Activated naive CD8-positive, alpha-beta T cell (primary cell): ENCODE results near the gene DPP6.

ENCODE experiments used
- H3K27ac Mint-ChIP-seq: one replicate; pipeline ENCODE4 v1.8.0; 2021; ENCODE audit warnings: mixed read lengths
- H3K27me3 Mint-ChIP-seq: one replicate; pipeline ENCODE4 v1.8.0; 2021; ENCODE audit warnings: mixed read lengths
- H3K36me3 Mint-ChIP-seq: one replicate; pipeline ENCODE4 v1.8.0; 2021; ENCODE audit warnings: mixed read lengths
- H3K4me1 Mint-ChIP-seq: one replicate; pipeline ENCODE4 v1.8.0; 2021; ENCODE audit warnings: low read depth, mixed read lengths
- H3K4me3 Mint-ChIP-seq: one replicate; pipeline ENCODE4 v1.8.0; 2021; ENCODE audit warnings: mild to moderate bottlenecking, mixed read lengths
- H3K9me3 Mint-ChIP-seq: one replicate; pipeline ENCODE4 v1.8.0; 2021; ENCODE audit warnings: low read depth, mixed read lengths

The DPP6 gene

DNA sequence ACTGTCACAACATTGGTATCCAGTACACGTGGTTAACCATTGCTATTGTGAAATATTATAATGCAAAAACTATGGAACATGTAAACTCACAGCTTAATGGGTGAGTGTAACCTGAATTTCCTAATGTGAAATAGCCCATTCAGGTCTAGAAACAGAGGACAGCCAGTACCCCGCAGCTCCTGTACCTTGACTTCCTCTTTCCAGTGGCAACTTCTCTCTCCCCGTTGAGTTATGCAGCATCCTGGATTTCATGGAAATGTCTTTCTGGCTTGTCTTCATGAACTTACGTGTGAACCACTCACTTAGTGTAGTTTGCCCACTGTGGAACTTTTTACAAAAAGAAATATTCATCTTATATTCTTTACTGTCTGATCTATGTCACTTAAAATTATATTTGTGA is 384.4 kb downstream of the DPP6 start:
- Mint-ChIP-seq H3K9me3 (no peaks in the 10 kb centered on the region), H3K27ac (no peak overlapping the region), H3K4me1 (no peaks in the 10 kb centered on the region), H3K4me3 (no peak overlapping the region), H3K27me3 (no peaks in the 10 kb centered on the region), H3K36me3 (no peaks in the 10 kb centered on the region)

DNA sequence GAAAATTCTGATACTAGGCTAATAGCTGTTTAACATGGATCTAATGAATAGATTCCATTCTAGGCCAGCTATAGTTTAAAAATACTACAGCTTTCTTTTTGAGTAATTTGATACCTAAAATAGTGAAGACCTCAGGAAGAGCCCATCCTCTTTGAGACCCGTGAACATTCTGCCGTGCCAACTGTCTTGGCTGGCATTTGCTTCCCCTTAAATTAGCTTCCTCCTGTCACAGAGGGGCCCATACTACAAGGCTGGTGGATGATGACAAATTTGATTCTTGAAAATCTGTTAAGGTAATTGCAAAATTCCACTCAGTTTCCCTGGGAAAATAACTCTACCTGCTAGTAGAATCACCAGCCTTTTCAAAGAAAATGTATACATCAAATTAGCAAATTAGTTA is 385.0 kb downstream of the DPP6 start:
- no peak overlapping the region for H3K4me3 Mint-ChIP-seq
- H3K36me3 Mint-ChIP-seq: no peaks in the 10 kb centered on the region
- H3K4me1 Mint-ChIP-seq: no peaks in the 10 kb centered on the region
- H3K9me3 Mint-ChIP-seq: no peaks in the 10 kb centered on the region
- H3K27ac Mint-ChIP-seq: no peak overlapping the region
- no peaks in the 10 kb centered on the region for H3K27me3 Mint-ChIP-seq

GRCh38 chr7:154438571-154439367 is 386.6 kb downstream of the DPP6 start:
- Mint-ChIP-seq H3K27ac (no peak overlapping the region), H3K9me3 (no peaks in the 10 kb centered on the region), H3K36me3 (no peaks in the 10 kb centered on the region), H3K27me3 (no peaks in the 10 kb centered on the region), H3K4me3 (no peak overlapping the region), H3K4me1 (no peaks in the 10 kb centered on the region)

GRCh38 chr7:154440058-154440457 is 387.9 kb downstream of the DPP6 start:
- Mint-ChIP-seq H3K27me3 (no peaks in the 10 kb centered on the region), H3K4me3 (no peak overlapping the region), H3K9me3 (no peaks in the 10 kb centered on the region), H3K27ac (no peak overlapping the region), H3K4me1 (no peaks in the 10 kb centered on the region), H3K36me3 (no peaks in the 10 kb centered on the region)

DNA sequence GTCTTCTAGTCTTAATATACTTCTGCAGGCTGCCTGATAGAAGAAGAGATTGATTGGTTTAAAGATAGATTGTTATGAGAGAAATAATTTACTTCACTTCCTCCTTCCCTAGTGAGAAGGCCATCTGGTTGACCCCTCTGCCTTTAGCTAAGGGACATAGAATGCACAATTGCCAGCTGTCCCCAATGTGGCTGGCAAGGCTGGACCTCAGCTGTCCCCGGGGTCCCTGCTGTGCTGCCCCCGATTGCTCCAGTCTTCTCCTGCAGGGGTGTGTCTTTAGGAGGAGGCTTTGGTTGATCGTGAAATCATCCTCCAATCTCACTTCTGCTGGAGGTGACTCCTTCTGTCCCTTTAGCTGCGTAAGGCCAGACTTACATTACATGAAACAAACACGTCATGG is 388.5 kb downstream of the DPP6 start:
- no peaks in the 10 kb centered on the region for H3K27me3 Mint-ChIP-seq
- no peaks in the 10 kb centered on the region for H3K4me1 Mint-ChIP-seq
- no peak overlapping the region for H3K4me3 Mint-ChIP-seq
- H3K27ac Mint-ChIP-seq: no peak overlapping the region
- peaks cover 4% of the 10 kb centered on the region for H3K9me3 Mint-ChIP-seq
- H3K36me3 Mint-ChIP-seq: no peaks in the 10 kb centered on the region

DNA sequence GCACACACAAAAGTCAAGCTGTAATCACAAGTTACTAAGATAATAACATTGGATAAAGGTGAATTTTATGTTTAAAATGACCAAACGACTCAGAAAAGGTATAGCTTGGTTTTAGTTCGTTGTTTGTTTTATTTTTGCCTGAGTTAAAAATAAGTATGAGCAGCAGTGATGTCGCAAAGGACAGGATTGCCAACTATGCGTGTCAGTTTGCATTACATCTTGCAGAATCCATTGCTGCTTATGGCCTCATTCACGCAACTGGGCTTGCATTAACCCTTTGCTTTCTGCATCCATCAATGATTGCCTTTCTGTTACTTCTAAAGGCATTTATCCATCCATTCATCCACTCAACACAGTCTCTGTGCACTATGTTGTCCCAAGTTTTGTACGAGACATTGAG is 389.6 kb downstream of the DPP6 start:
- H3K4me1 Mint-ChIP-seq: no peaks in the 10 kb centered on the region
- no peaks in the 10 kb centered on the region for H3K27me3 Mint-ChIP-seq
- peaks cover 6% of the 10 kb centered on the region for H3K9me3 Mint-ChIP-seq
- H3K36me3 Mint-ChIP-seq: no peaks in the 10 kb centered on the region
- H3K4me3 Mint-ChIP-seq: no peak overlapping the region
- no peak overlapping the region for H3K27ac Mint-ChIP-seq

- Mint-ChIP-seq H3K27me3 (no peaks in the 10 kb centered on the region), H3K4me1 (no peaks in the 10 kb centered on the region), H3K9me3 (peaks cover 10% of the 10 kb centered on the region), H3K36me3 (no peaks in the 10 kb centered on the region), H3K4me3 (no peak overlapping the region), H3K27ac (no peak overlapping the region)
These were observed 390.7 kb downstream of the DPP6 start for GRCh38 chr7:154442939-154443338.

DNA sequence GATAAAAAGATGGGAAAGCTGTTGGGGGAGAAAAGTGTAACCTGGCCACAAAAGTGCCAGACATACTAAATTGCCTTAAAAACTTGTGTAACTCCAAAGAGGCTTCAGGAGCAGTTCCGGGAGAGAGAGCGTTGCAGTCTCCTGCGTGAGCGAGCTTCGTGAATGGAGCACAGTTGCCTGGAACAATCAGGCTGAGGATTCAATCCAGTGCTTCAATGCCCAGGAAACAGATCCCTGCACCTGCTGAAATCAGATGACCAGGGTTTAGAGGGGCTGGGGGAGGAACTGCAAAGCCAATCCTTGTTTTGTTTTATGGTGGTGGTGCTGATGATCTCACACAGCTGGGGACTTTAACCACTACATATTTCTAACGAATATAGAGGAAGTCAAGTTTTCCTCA is 398.3 kb downstream of the DPP6 start:
- peaks cover 8% of the 10 kb centered on the region for H3K9me3 Mint-ChIP-seq
- H3K4me1 Mint-ChIP-seq: no peaks in the 10 kb centered on the region
- H3K4me3 Mint-ChIP-seq: no peak overlapping the region
- H3K27ac Mint-ChIP-seq: no peak overlapping the region
- H3K27me3 Mint-ChIP-seq: no peaks in the 10 kb centered on the region
- H3K36me3 Mint-ChIP-seq: no peaks in the 10 kb centered on the region

DNA sequence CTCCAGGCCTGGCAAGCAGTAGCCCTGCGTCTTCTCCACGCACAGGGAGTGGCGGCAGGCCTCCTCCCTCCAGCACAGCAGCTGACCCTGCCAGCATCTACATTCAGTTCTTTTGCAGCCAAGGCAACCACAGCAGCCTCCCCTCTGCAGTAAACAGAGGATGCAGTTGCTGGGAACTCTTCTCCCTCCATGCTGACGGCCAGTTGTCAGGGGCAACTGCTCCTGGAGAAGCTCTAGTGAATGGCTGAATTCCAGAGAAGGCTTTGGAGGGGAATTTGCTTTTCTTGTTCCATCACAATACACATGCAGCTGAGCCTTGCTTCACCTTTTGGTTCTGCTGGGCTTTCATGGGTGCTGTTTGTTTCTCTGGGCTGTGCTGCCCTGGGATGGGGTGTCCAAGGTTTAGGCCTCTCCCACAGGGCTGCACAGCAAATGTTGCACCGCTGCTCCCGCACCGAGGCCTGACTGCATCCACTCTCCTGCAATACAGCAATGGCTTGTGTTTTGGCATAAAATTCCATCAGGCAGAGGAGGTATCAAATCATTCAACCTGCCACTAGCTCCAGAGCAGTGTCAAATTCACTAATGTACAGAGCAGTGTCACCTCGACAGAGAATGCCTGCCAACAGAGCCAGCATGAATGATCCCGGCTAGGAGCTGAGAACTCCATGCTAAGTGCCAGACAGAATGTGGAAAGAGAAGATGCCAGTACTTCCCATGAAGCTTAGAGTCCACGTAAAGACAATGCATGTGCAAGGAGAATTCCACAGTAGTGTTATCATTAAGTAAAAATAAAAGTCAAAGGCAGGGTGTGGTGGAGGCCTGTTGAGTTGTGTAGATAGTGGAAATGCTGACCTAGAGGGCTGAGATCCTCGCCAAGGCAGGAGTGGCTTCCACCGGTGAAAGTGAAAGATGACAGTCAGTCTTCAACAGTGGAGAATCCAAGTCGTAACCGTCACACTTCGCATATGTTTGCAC is 399.6 kb downstream of the DPP6 start:
- Mint-ChIP-seq H3K4me3 (no peak overlapping the region), H3K27me3 (no peaks in the 10 kb centered on the region), H3K4me1 (no peaks in the 10 kb centered on the region), H3K36me3 (no peaks in the 10 kb centered on the region), H3K9me3 (peaks cover 5% of the 10 kb centered on the region), H3K27ac (no peak overlapping the region)

- Mint-ChIP-seq H3K4me1 (no peaks in the 10 kb centered on the region), H3K9me3 (peaks cover 15% of the 10 kb centered on the region), H3K27me3 (no peaks in the 10 kb centered on the region), H3K36me3 (peaks cover 3% of the 10 kb centered on the region), H3K4me3 (no peak overlapping the region), H3K27ac (no peak overlapping the region)
These were observed 411.6 kb downstream of the DPP6 start for GRCh38 chr7:154463794-154464193.

GRCh38 chr7:154469652-154470051 is 417.5 kb downstream of the DPP6 start:
- Mint-ChIP-seq H3K9me3 (no peaks in the 10 kb centered on the region), H3K4me1 (no peaks in the 10 kb centered on the region), H3K27ac (no peak overlapping the region), H3K36me3 (no peaks in the 10 kb centered on the region), H3K4me3 (no peak overlapping the region), H3K27me3 (no peaks in the 10 kb centered on the region)

DNA sequence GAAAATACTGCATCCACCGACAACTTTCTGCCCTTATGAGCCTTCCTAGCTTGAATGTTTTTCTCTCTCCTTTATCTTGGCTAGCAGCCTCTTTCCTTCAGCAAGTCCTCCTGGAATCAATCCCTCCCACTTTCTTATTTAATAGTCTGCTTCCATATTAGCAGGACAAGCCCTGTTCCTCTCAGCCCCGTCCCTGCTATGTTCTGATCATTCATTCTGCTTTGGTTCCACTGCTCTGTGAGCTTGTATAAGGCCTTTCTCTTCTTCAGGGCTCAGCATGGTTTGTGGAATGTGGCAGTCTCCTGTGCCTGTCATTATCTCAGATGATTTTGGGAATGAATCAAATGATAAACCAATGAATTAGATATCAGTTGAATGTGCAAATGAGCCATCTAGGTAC is 420.1 kb downstream of the DPP6 start:
- no peak overlapping the region for H3K27ac Mint-ChIP-seq
- no peak overlapping the region for H3K4me3 Mint-ChIP-seq
- no peaks in the 10 kb centered on the region for H3K36me3 Mint-ChIP-seq
- H3K27me3 Mint-ChIP-seq: no peaks in the 10 kb centered on the region
- H3K9me3 Mint-ChIP-seq: peaks cover 6% of the 10 kb centered on the region
- H3K4me1 Mint-ChIP-seq: no peaks in the 10 kb centered on the region

DNA sequence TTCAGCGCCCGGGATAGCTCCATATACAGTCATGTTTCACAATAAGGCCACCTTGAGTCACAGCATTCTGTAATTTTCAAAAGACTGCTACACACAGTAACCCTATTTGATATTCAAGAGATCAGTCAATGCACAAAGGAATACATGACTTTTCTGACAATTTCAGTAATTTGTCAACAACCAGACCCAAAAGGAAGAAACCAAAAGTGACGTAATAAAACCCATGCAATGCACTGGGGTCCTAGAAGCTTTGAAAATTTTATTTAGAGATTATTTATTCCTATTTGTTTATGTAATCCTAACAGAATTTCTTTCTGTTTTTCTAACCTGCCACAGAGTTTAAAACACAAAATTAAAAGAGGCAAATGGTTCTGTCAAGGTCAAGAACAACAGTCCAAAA is 421.2 kb downstream of the DPP6 start:
- H3K4me3 Mint-ChIP-seq: no peak overlapping the region
- no peaks in the 10 kb centered on the region for H3K27me3 Mint-ChIP-seq
- H3K9me3 Mint-ChIP-seq: peaks cover 6% of the 10 kb centered on the region
- H3K36me3 Mint-ChIP-seq: no peaks in the 10 kb centered on the region
- H3K27ac Mint-ChIP-seq: no peak overlapping the region
- no peaks in the 10 kb centered on the region for H3K4me1 Mint-ChIP-seq

DNA sequence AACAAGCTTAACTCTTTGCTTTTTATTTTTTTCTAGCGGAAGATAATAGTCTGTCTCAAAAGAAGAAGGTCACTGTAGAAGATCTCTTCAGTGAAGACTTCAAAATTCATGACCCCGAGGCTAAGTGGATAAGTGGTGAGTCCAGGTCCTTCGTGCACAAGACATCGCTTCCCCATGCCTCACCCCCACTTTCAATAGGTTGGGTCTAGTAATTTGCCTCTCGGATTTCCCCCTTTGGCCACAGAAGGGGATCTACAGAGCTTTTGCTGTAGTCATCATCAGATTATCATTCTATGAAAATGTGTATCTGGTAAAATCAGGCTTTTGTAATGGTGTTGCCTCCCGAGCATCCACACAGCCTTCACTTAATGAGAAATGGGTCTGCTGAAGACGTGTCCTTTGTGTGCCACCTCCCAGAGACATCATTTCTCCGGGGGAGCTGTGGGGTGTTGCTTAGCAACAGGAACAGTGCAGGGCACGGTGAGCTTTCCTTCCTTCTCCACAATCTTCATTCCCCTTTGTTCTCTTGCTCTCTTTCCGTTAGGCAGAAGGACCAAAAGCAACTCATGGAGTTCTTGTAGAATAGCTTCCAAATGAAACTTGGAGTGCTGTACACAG is 422.8 kb downstream of the DPP6 start:
- H3K27me3 Mint-ChIP-seq: no peaks in the 10 kb centered on the region
- no peaks in the 10 kb centered on the region for H3K36me3 Mint-ChIP-seq
- H3K4me1 Mint-ChIP-seq: no peaks in the 10 kb centered on the region
- H3K9me3 Mint-ChIP-seq: peaks cover 6% of the 10 kb centered on the region
- no peak overlapping the region for H3K27ac Mint-ChIP-seq
- H3K4me3 Mint-ChIP-seq: no peak overlapping the region

GRCh38 chr7:154475864-154476263 is 423.7 kb downstream of the DPP6 start:
- H3K4me3 Mint-ChIP-seq: no peak overlapping the region
- peaks cover 6% of the 10 kb centered on the region for H3K9me3 Mint-ChIP-seq
- no peaks in the 10 kb centered on the region for H3K36me3 Mint-ChIP-seq
- no peak overlapping the region for H3K27ac Mint-ChIP-seq
- H3K27me3 Mint-ChIP-seq: no peaks in the 10 kb centered on the region
- H3K4me1 Mint-ChIP-seq: no peaks in the 10 kb centered on the region
